Right lobe of liver (tissue), 4 donors: Measurements from ENCODE around the gene KCNS3.

Experiments
- CTCF ChIP-seq, 4 donors: fragments of 200-600 bp in 3 of 4; fragments of 450-650 bp in 1 of 4; IDR thresholded peaks; one replicate each; pipeline versions ENCODE4 v1.5.1 to v1.8.0; 2016 to 2022; ENCODE audit warnings: antibody characterized with exemption in 4 of 4, mild to moderate bottlenecking in 2 of 4
- POLR2A ChIP-seq: fragments of 450-650 bp; IDR thresholded peaks from one replicate; pipeline ENCODE4 v1.6.1; 2017; ENCODE audit warnings: antibody characterized with exemption, mild to moderate bottlenecking
- donor health status: DM: no; HTN: no; CAD: no.
- donor health status: DM: no; HTN: no; CAD: no.
- donor health status: DM: no; HTN: yes; CAD: no.

GRCh38 chr2:17959833-17960232, 81.4 kb downstream of the KCNS3 start:
- TF ChIP-seq CTCF (IDR thresholded peaks at IDR 0.05) (no peak), POLR2A (no peak)
